ENCODE data around the gene SIAH2. TPM values are rescaled to one million over a fixed set of nuclear protein-coding genes. Genes with fewer than 3 reads are reported as not detected.

SIAH2 gene
- polyA plus RNA-seq, 3 donors: 24.6 to 43.5 (median 28.2) TPM

DNA sequence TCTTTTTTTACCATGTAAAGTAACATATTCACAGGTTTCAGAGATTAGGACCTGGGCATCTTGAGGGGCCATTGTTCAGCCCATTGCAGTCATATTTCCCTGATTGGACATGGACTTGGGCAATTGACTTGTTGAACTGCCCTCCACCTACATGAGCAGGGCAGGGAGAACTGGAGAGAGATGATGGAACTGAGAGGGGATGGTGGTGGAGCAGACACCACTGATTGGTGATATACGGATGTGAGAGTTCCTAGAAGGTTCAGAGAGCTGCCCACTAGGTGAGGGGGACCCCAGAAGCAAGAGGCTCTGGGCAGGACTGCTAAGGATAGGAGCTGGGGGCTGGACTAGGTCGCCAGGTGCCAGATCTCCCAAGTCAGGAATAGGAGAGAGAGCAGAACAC, 37.8 kb upstream of the SIAH2 start:
- Mint-ChIP-seq H3K36me3 (no peaks in the 10 kb centered on the region), H3K27me3 (ENCODE audit: low read depth in 3 of 3) (peaks cover 0 to 3% (median 2%) of the 10 kb centered on the region in 3 donors), H3K4me1 (peaks cover 8% of the 10 kb centered on the region), H3K4me3 (no peak overlapping the region), H3K27ac (no peak overlapping the region), H3K9me3 (peaks cover 6 to 15% (median 8%) of the 10 kb centered on the region in 7 donors)
- Histone ChIP-seq H3K27me3 (ENCODE audit: control insufficient read depth in 2 of 2, insufficient read depth in 2 of 2, low read length in 2 of 2) (no peaks in the 10 kb centered on the region), H3K9me3 (replicated peaks in 1 of 2; ENCODE audit: control insufficient read depth in 1 of 2, insufficient read depth in 1 of 2, low read length in 2 of 2) (peaks cover 6 to 10% of the 10 kb centered on the region in 2 donors), H2AFZ (ENCODE audit: insufficient read depth, low read depth, low read length, poor library complexity, severe bottlenecking) (no peak overlapping the region), H3K27ac (ENCODE audit: low read depth in 1 of 2, low read length in 2 of 2) (no peak overlapping the region), H3K4me3 (replicated peaks in 1 of 3; ENCODE audit: low read depth in 2 of 3, low read length in 3 of 3) (no peak overlapping the region), H3K4me1 (ENCODE audit: control insufficient read depth in 1 of 2, insufficient read depth in 2 of 2, low read length in 2 of 2) (peaks cover 9% of the 10 kb centered on the region in 2 donors), H3K9ac (ENCODE audit: insufficient read depth, low read length, poor library complexity, severe bottlenecking) (no peak overlapping the region), H4K20me1 (ENCODE audit: insufficient read depth, low read length) (no peaks in the 10 kb centered on the region), H3K4me2 (replicated peaks; ENCODE audit: extremely low read depth, low read length, poor library complexity, severe bottlenecking) (no peak overlapping the region), H3K36me3 (replicated peaks in 1 of 2; ENCODE audit: control insufficient read depth in 1 of 2, insufficient read depth in 2 of 2, low read length in 2 of 2) (no peaks in the 10 kb centered on the region), H3K79me2 (ENCODE audit: insufficient read depth, low read length) (no peaks in the 10 kb centered on the region)
- TF ChIP-seq, protein P1, sequence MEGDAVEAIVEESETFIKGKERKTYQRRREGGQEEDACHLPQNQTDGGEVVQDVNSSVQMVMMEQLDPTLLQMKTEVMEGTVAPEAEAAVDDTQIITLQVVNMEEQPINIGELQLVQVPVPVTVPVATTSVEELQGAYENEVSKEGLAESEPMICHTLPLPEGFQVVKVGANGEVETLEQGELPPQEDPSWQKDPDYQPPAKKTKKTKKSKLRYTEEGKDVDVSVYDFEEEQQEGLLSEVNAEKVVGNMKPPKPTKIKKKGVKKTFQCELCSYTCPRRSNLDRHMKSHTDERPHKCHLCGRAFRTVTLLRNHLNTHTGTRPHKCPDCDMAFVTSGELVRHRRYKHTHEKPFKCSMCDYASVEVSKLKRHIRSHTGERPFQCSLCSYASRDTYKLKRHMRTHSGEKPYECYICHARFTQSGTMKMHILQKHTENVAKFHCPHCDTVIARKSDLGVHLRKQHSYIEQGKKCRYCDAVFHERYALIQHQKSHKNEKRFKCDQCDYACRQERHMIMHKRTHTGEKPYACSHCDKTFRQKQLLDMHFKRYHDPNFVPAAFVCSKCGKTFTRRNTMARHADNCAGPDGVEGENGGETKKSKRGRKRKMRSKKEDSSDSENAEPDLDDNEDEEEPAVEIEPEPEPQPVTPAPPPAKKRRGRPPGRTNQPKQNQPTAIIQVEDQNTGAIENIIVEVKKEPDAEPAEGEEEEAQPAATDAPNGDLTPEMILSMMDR (IDR thresholded peaks at IDR 0.05): no peak
- DNase-seq: no peak
- WGBS (ENCODE audit: insufficient coverage): 60% methylated on average over 1 of the region's 2 CpGs
- intact Hi-C loops (cut with micrococcal nuclease): no loop called here

DNA sequence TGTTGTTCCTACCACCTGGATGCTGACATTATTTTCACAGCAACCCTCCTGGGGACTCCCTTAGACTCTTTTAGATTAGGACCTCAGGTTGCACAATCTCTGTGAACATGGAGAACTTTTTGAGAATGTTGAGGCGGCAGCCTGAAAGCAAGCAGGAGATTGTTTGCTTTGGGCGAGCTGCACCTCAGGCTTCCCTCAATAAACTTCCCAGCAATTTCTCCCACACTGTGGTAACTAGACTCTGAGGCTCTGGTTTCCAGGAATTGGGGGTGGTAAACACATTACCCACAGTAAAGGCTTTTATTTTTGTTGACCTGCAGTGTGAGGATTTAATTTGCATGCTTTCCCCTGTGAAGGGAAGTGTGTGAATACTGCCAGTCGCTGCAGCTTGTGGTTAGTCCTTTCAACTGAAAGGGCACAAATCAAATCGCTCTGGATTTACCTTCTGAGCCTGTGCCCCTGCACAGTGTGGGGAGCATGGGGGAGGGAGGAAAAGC, 35.2 kb upstream of the SIAH2 start:
- Mint-ChIP-seq H3K9me3 (peaks cover 6 to 12% (median 8%) of the 10 kb centered on the region in 7 donors), H3K27ac (no peak overlapping the region), H3K4me1 (peaks cover 8% of the 10 kb centered on the region), H3K4me3 (peak overlapping the region in 1 of 2 donors; percentile 57), H3K36me3 (no peaks in the 10 kb centered on the region), H3K27me3 (ENCODE audit: low read depth in 3 of 3) (peaks cover 0 to 2% (median 2%) of the 10 kb centered on the region in 3 donors)
- 0% methylated on average over 2 of the region's 4 CpGs for WGBS (ENCODE audit: insufficient coverage)
- TF ChIP-seq, protein P1 (IDR thresholded peaks at IDR 0.05): no peak
- peaks cover 6 to 10% of the 10 kb centered on the region in 2 donors for H3K9me3 ChIP-seq (replicated peaks in 1 of 2; ENCODE audit: control insufficient read depth in 1 of 2, insufficient read depth in 1 of 2, low read length in 2 of 2)
- no peaks in the 10 kb centered on the region for H3K36me3 ChIP-seq (replicated peaks in 1 of 2; ENCODE audit: control insufficient read depth in 1 of 2, insufficient read depth in 2 of 2, low read length in 2 of 2)
- H3K9ac ChIP-seq (ENCODE audit: insufficient read depth, low read length, poor library complexity, severe bottlenecking): peak overlapping the region; percentile 31
- intact Hi-C loops (cut with micrococcal nuclease): no loop called here
- no peaks in the 10 kb centered on the region for H4K20me1 ChIP-seq (ENCODE audit: insufficient read depth, low read length)
- H3K27ac ChIP-seq (ENCODE audit: low read depth in 1 of 2, low read length in 2 of 2): no peak overlapping the region
- H2AFZ ChIP-seq (ENCODE audit: insufficient read depth, low read depth, low read length, poor library complexity, severe bottlenecking): peak overlapping the region; percentile 56
- H3K4me3 ChIP-seq (replicated peaks in 1 of 3; ENCODE audit: low read depth in 2 of 3, low read length in 3 of 3): peak overlapping the region in 1 of 3 experiments; percentile 36
- H3K4me2 ChIP-seq (replicated peaks; ENCODE audit: extremely low read depth, low read length, poor library complexity, severe bottlenecking): peak overlapping the region; percentile 42
- no peak for DNase-seq
- no peaks in the 10 kb centered on the region for H3K79me2 ChIP-seq (ENCODE audit: insufficient read depth, low read length)
- peaks cover 9% of the 10 kb centered on the region in 2 donors for H3K4me1 ChIP-seq (ENCODE audit: control insufficient read depth in 1 of 2, insufficient read depth in 2 of 2, low read length in 2 of 2)
- H3K27me3 ChIP-seq (ENCODE audit: control insufficient read depth in 2 of 2, insufficient read depth in 2 of 2, low read length in 2 of 2): no peaks in the 10 kb centered on the region

All from CD14-positive monocyte (primary cell).